ENCODE measurements around the gene CARMIL1. TPM values are rescaled to one million over a fixed set of nuclear protein-coding genes. Genes with fewer than 3 reads are reported as not detected.

The CARMIL1 gene
- total RNA-seq, 3 donors from 2014 or later = 23.6 to 53.0 (median 33.5) TPM

- TF ChIP-seq CTCF (IDR thresholded peaks at IDR 0.05) (no peak), POLR2AphosphoS5 (IDR thresholded peaks at IDR 0.05) (no peak), POLR2A (IDR thresholded peaks at IDR 0.05) (no peak)
- no peak for DNase-seq (ENCODE audit: low spot score in 2 of 2)
- Histone ChIP-seq H3K36me3 (no peaks in the 10 kb centered on the region), H3K27me3 (peaks cover 0 to 4% of the 10 kb centered on the region in 2 donors), H3K27ac (no peak overlapping the region), H3K9me3 (no peaks in the 10 kb centered on the region), H3K4me1 (no peaks in the 10 kb centered on the region), H3K4me3 (no peak overlapping the region)
- intact Hi-C loops (cut with DNase I; ENCODE audit: low total_unique reads) = no loop called here
Observed at GRCh38 chr6:25635886-25636317, 356.7 kb downstream of the CARMIL1 start.

- intact Hi-C loops (cut with DNase I; ENCODE audit: low total_unique reads) = no loop called here
- Histone ChIP-seq H3K27me3 (peaks cover 0 to 8% of the 10 kb centered on the region in 2 donors), H3K4me3 (no peak overlapping the region), H3K36me3 (no peaks in the 10 kb centered on the region), H3K9me3 (no peaks in the 10 kb centered on the region), H3K27ac (no peak overlapping the region), H3K4me1 (no peaks in the 10 kb centered on the region)
- no peak for DNase-seq (ENCODE audit: low spot score in 2 of 2)
- TF ChIP-seq POLR2AphosphoS5 (IDR thresholded peaks at IDR 0.05) (no peak), POLR2A (IDR thresholded peaks at IDR 0.05) (no peak), CTCF (IDR thresholded peaks at IDR 0.05) (no peak)
Observed at GRCh38 chr6:25637211-25637610, 358.0 kb downstream of the CARMIL1 start.

GRCh38 chr6:25637960-25638434 is 358.8 kb downstream of the CARMIL1 start:
- TF ChIP-seq POLR2AphosphoS5 (IDR thresholded peaks at IDR 0.05) (no peak), CTCF (IDR thresholded peaks at IDR 0.05) (no peak), POLR2A (IDR thresholded peaks at IDR 0.05) (no peak)
- no peaks in the 10 kb centered on the region for H3K36me3 ChIP-seq
- no peak overlapping the region for H3K27ac ChIP-seq
- intact Hi-C loops (cut with DNase I; ENCODE audit: low total_unique reads) = no loop called here
- no peaks in the 10 kb centered on the region for H3K9me3 ChIP-seq
- no peak for DNase-seq (ENCODE audit: low spot score in 2 of 2)
- H3K4me3 ChIP-seq = no peak overlapping the region
- H3K4me1 ChIP-seq = no peaks in the 10 kb centered on the region
- peaks cover 0 to 10% of the 10 kb centered on the region in 2 donors for H3K27me3 ChIP-seq

GRCh38 chr6:25639653-25640052 is 360.5 kb downstream of the CARMIL1 start:
- H3K27me3 ChIP-seq = peaks cover 0 to 14% of the 10 kb centered on the region in 2 donors
- TF ChIP-seq POLR2AphosphoS5 (IDR thresholded peaks at IDR 0.05) (no peak), POLR2A (IDR thresholded peaks at IDR 0.05) (no peak), CTCF (IDR thresholded peaks at IDR 0.05) (no peak)
- H3K9me3 ChIP-seq = no peaks in the 10 kb centered on the region
- no peak for DNase-seq (ENCODE audit: low spot score in 2 of 2)
- intact Hi-C loops (cut with DNase I; ENCODE audit: low total_unique reads) = no loop called here
- no peak overlapping the region for H3K4me3 ChIP-seq
- no peak overlapping the region for H3K27ac ChIP-seq
- H3K36me3 ChIP-seq = no peaks in the 10 kb centered on the region
- H3K4me1 ChIP-seq = no peaks in the 10 kb centered on the region

- Histone ChIP-seq H3K9me3 (no peaks in the 10 kb centered on the region), H3K36me3 (no peaks in the 10 kb centered on the region), H3K4me3 (no peak overlapping the region), H3K27me3 (peaks cover 0 to 14% of the 10 kb centered on the region in 2 donors), H3K4me1 (no peaks in the 10 kb centered on the region), H3K27ac (no peak overlapping the region)
- intact Hi-C loops (cut with DNase I; ENCODE audit: low total_unique reads) = no loop called here
- TF ChIP-seq POLR2AphosphoS5 (IDR thresholded peaks at IDR 0.05) (no peak), CTCF (IDR thresholded peaks at IDR 0.05) (no peak), POLR2A (IDR thresholded peaks at IDR 0.05) (no peak)
- DNase-seq (ENCODE audit: low spot score in 2 of 2) = no peak
Observed at GRCh38 chr6:25640446-25640845, 361.3 kb downstream of the CARMIL1 start.

All from breast epithelium (tissue), 4 donors.